ENCODE measurements around the gene MYL3. TPM values are rescaled to one million over a fixed set of nuclear protein-coding genes. Genes with fewer than 3 reads are reported as not detected.
A peak's percentile ranks its signal among the peaks of the same experiment; 100 is the strongest.

Gene MYL3
- polyA plus RNA-seq, 1 donor (not counting 4 experiments of a cell fraction or from before 2014, with no cell fraction given) = not detected

- Histone ChIP-seq H3K79me2 (ENCODE audit: control insufficient read depth, insufficient read depth, low read length) (no peaks in the 10 kb centered on the region), H3K4me2 (ENCODE audit: control insufficient read depth, extremely low read depth, insufficient read depth, low read depth, low read length) (no peak overlapping the region), H4K20me1 (ENCODE audit: control insufficient read depth, extremely low read depth, insufficient read depth, low read length) (no peaks in the 10 kb centered on the region), H3K9ac (ENCODE audit: control insufficient read depth, extremely low read depth, insufficient read depth, low read length) (no peak overlapping the region), H2AFZ (ENCODE audit: control insufficient read depth, low read length) (no peak overlapping the region), H3K27ac (ENCODE audit: control insufficient read depth, insufficient read depth, low read length) (no peak overlapping the region), H3K36me3 (ENCODE audit: control insufficient read depth in 2 of 2, extremely low read depth in 1 of 2, insufficient read depth in 2 of 2, low read length in 2 of 2) (no peaks in the 10 kb centered on the region), H3K9me1 (ENCODE audit: control insufficient read depth, extremely low read depth, insufficient read depth, low read length) (no peaks in the 10 kb centered on the region), H3K27me3 (ENCODE audit: control insufficient read depth, extremely low read depth, insufficient read depth, low read length) (peaks cover 51% of the 10 kb centered on the region), H3K4me3 (ENCODE audit: control insufficient read depth in 2 of 3, extremely low read depth in 1 of 3, insufficient read depth in 2 of 3, low read depth in 1 of 3, low read length in 3 of 3) (no peak overlapping the region), H3K9me3 (ENCODE audit: control insufficient read depth, low read depth, low read length) (no peaks in the 10 kb centered on the region), H3K4me1 (ENCODE audit: control insufficient read depth, extremely low read depth, insufficient read depth, low read length) (no peaks in the 10 kb centered on the region)
- TF ChIP-seq CTCF (optimal IDR thresholded peaks at IDR 0.05 in 1 of 3, IDR thresholded peaks at IDR 0.05 in 1 of 3, conservative IDR thresholded peaks at IDR 0.05 in 1 of 3; ENCODE audit: extremely low read depth in 1 of 3, insufficient read depth in 2 of 3, low read length in 3 of 3) = no peak
- TF ChIP-seq EZH2 (IDR thresholded peaks at IDR 0.05; ENCODE audit: low read length) = no peak
- FAIRE-seq (no peak), DNase-seq (ENCODE audit: low read depth, low spot score) (peak; percentile 15)
- dilution Hi-C loops (cut with MboI; ENCODE audit: extremely low pct_ligation_motif_present, low sequenced_read_pairs) = no loop called here
These were observed 15.7 kb upstream of the MYL3 start for GRCh38 chr3:46878781-46879436.

GRCh38 chr3:46877406-46878125 lies 14.3 kb upstream of the MYL3 start, which contains the start of gene PTH1R:
PTH1R (plus strand) TSS chr3:46877721; CDS start chr3:46883560, 5,839 bp downstream.
- Histone ChIP-seq H3K4me2 (ENCODE audit: control insufficient read depth, extremely low read depth, insufficient read depth, low read depth, low read length) (no peak within 1 kb of the TSS), H4K20me1 (ENCODE audit: control insufficient read depth, extremely low read depth, insufficient read depth, low read length) (no peaks in the 10 kb centered on the region), H3K27ac (ENCODE audit: control insufficient read depth, insufficient read depth, low read length) (no peak within 1 kb of the TSS), H2AFZ (ENCODE audit: control insufficient read depth, low read length) (no peak within 1 kb of the TSS), H3K4me1 (ENCODE audit: control insufficient read depth, extremely low read depth, insufficient read depth, low read length) (no peaks in the 10 kb centered on the region), H3K4me3 (ENCODE audit: control insufficient read depth in 2 of 3, extremely low read depth in 1 of 3, insufficient read depth in 2 of 3, low read depth in 1 of 3, low read length in 3 of 3) (no peak within 1 kb of the TSS), H3K9ac (ENCODE audit: control insufficient read depth, extremely low read depth, insufficient read depth, low read length) (no peak within 1 kb of the TSS), H3K9me3 (ENCODE audit: control insufficient read depth, low read depth, low read length) (no peaks in the 10 kb centered on the region), H3K27me3 (ENCODE audit: control insufficient read depth, extremely low read depth, insufficient read depth, low read length) (peaks cover 51% of the 10 kb centered on the region), H3K79me2 (ENCODE audit: control insufficient read depth, insufficient read depth, low read length) (no peaks in the 10 kb centered on the region), H3K9me1 (ENCODE audit: control insufficient read depth, extremely low read depth, insufficient read depth, low read length) (no peaks in the 10 kb centered on the region), H3K36me3 (ENCODE audit: control insufficient read depth in 2 of 2, extremely low read depth in 1 of 2, insufficient read depth in 2 of 2, low read length in 2 of 2) (no peaks in the 10 kb centered on the region)
- dilution Hi-C loops (cut with MboI; ENCODE audit: extremely low pct_ligation_motif_present, low sequenced_read_pairs) = no loop called here
- FAIRE-seq = no peak
- DNase-seq (ENCODE audit: low read depth, low spot score) = no peak
- TF ChIP-seq CTCF (optimal IDR thresholded peaks at IDR 0.05 in 1 of 3, IDR thresholded peaks at IDR 0.05 in 1 of 3, conservative IDR thresholded peaks at IDR 0.05 in 1 of 3; ENCODE audit: extremely low read depth in 1 of 3, insufficient read depth in 2 of 3, low read length in 3 of 3) (no peak), EZH2 (IDR thresholded peaks at IDR 0.05; ENCODE audit: low read length) (no peak)
